Psoas muscle (tissue), 8 donors: ENCODE results near the gene TRIM46. TPM values are rescaled to one million over a fixed set of nuclear protein-coding genes. Genes with fewer than 3 reads are reported as not detected.
A peak's percentile ranks its signal among the peaks of the same experiment; 100 is the strongest.

ENCODE experiments used
- ATAC-seq, 4 donors: fragments of 200-7000 bp; cut with Tn5 transposase; one replicate each; pipeline ENCODE4 v1.9.1; 2020; ENCODE audit warnings: moderate library complexity in 3 of 4, mild to moderate bottlenecking in 2 of 4
- DNase-seq, 2 donors: peaks; one replicate each; pipeline ENCODE4 v3.0.0-alpha.2; 2020
- H3K27ac ChIP-seq: fragments of 200-600 bp; one replicate; pipeline ENCODE4 v1.8.0; 2022
- H3K27me3 ChIP-seq, 3 donors: fragments of 200-600 bp in 1 of 3; one replicate each; pipeline versions ENCODE4 v1.6.1 to v1.8.0; 2013 to 2022; ENCODE audit warnings: low read length in 2 of 3, mild to moderate bottlenecking in 2 of 3, moderate library complexity in 1 of 3; ENCODE audit not compliant: insufficient read depth in 3 of 3
- H3K36me3 ChIP-seq, 2 donors: fragments of 200-600 bp in 1 of 2; one replicate each; pipeline versions ENCODE4 v1.6.1 to v1.8.0; 2013 to 2022; ENCODE audit warnings: low read depth in 1 of 2, mild to moderate bottlenecking in 1 of 2, moderate library complexity in 1 of 2; ENCODE audit not compliant: insufficient read depth in 1 of 2
- H3K4me1 ChIP-seq: fragments of 200-600 bp; one replicate; pipeline ENCODE4 v1.8.0; 2022
- H3K4me3 ChIP-seq: fragments of 200-600 bp; one replicate; pipeline ENCODE4 v1.8.0; 2022; ENCODE audit warnings: mild to moderate bottlenecking
- H3K9me3 ChIP-seq: fragments of 200-600 bp; one replicate; pipeline ENCODE4 v1.8.0; 2022
- CTCF ChIP-seq: fragments of 200-600 bp; IDR thresholded peaks from one replicate; pipeline ENCODE4 v1.8.0; 2022; ENCODE audit warnings: antibody characterized with exemption
- WGBS, 3 donors: extraction: QIAGEN DNeasy Blood & Tissue Kit; methylation state at CpG; one replicate each; pipeline versions ENCODE4 v1.1.6 to v1.1.7; 2013; 5-methylcytosine and 5-hydroxymethylcytosine counted together
- intact Hi-C, 2 donors: fragments of 100-400 bp; cut with DNase I; formaldehyde crosslinking; loops; one replicate each; pipeline versions ENCODE4 v1.11.0 to v1.14.2; 2022
- polyA plus RNA-seq, 3 donors: library from polyadenylated mRNA; stranded (reverse); fragments of 200-250 nt; gene quantifications; one replicate each; pipeline ENCODE4 v1.2.3, GENCODE V29; 2013
- total RNA-seq, 4 donors: library from RNA; stranded (reverse); fragmentation: NEBNext Ultra II Directional in 2 of 4; extraction: Animal tissue kit (Norgen Biotek cat#: 25700) in 2 of 4; gene quantifications; one replicate each; pipeline versions ENCODE4 v1.2.1 to v1.2.4, GENCODE V29; 2021 to 2023
- donor health status: healthy with polysubstance abuse.
- donor health status: DM: no; HTN: no; CAD: no; lungs with moderate emphysema.
- donor health status: Bipolar disorder and iron deficiency.
- donor health status: healthy.
- donor health status: DM: yes; HTN: yes; CAD: no.
- donor health status: DM: no; HTN: no; CAD: no.
- donor health status: DM: no; HTN: no; CAD: no.
- donor health status: DM: yes; HTN: yes; CAD: no.

The TRIM46 gene
- total and polyA plus RNA-seq, 7 donors = 0.03 to 0.16 (median 0.09) TPM; not detected in 3

- Histone ChIP-seq H3K4me3 (peak within 1 kb of the TSS; percentile 100), H3K27me3 (no peaks in the 10 kb centered on the region), H3K4me1 (peaks cover 21% of the 10 kb centered on the region), H3K27ac (peak within 1 kb of the TSS; percentile 99), H3K36me3 (peaks cover 3 to 21% of the 10 kb centered on the region in 2 donors), H3K9me3 (no peaks in the 10 kb centered on the region)
- no peak for TF ChIP-seq CTCF
- WGBS, 3 donors = 14 to 16% (median 15%) methylated on average over 16 to 17 of the region's 17 CpGs
- intact Hi-C loops = no loop called here
- DNase-seq (peak; percentile 47 to 76), ATAC-seq (peak in 3 of 4 donors; percentile 3 to 19 (median 10))
These were observed 34.3 kb downstream of the TRIM46 start, which contains the start of gene THBS3 for GRCh38 chr1:155207806-155208540. Gene THBS3, minus strand, starts transcription at chr1:155207897. Its CDS starts 21 bp downstream, at chr1:155207876.

GRCh38 chr1:155208541-155209311, 35.1 kb downstream of the TRIM46 start, which contains the start of gene MTX1:
Gene MTX1, plus strand, starts transcription at chr1:155208695. Its CDS starts 110 bp downstream, at chr1:155208805.
- H3K36me3 ChIP-seq = peaks cover 3 to 21% of the 10 kb centered on the region in 2 donors
- peak within 1 kb of the TSS; percentile 99 for H3K27ac ChIP-seq
- H3K27me3 ChIP-seq = no peaks in the 10 kb centered on the region
- H3K4me1 ChIP-seq = peaks cover 21% of the 10 kb centered on the region
- no peak for TF ChIP-seq CTCF
- peak within 1 kb of the TSS; percentile 100 for H3K4me3 ChIP-seq
- ATAC-seq (peak; percentile 85 to 90 (median 90)), DNase-seq (peak; percentile 90 to 94)
- H3K9me3 ChIP-seq = no peaks in the 10 kb centered on the region
- 0 to 1% (median 0%) methylated on average over 57 to 64 of the region's 64 CpGs for WGBS, 3 donors
- intact Hi-C loops = no loop called here

- intact Hi-C loops = no loop called here
These were observed 35.7 kb downstream of the TRIM46 start for GRCh38 chr1:155209312-155209721.

More at GRCh38 chr1:155209312-155209721, 35.7 kb downstream of the TRIM46 start:
- no peak for TF ChIP-seq CTCF
- no peaks in the 10 kb centered on the region for H3K27me3 ChIP-seq
- H3K27ac ChIP-seq = peak overlapping the region; percentile 99
- no peaks in the 10 kb centered on the region for H3K9me3 ChIP-seq
- WGBS, 3 donors = 3% methylated on average over 13 of the region's 13 CpGs
- H3K4me1 ChIP-seq = peaks cover 21% of the 10 kb centered on the region
- H3K36me3 ChIP-seq = peaks cover 3 to 21% of the 10 kb centered on the region in 2 donors
- DNase-seq (no peak), ATAC-seq (peak in 3 of 4 donors; percentile 1 to 16 (median 5))
- H3K4me3 ChIP-seq = peak overlapping the region; percentile 100
